ENCODE results near the gene MFGE8. TPM values are rescaled to one million over a fixed set of nuclear protein-coding genes. Genes with fewer than 3 reads are reported as not detected.

MFGE8 gene
- total RNA-seq, 1 donor from 2014 or later: 2.4 TPM

DNA sequence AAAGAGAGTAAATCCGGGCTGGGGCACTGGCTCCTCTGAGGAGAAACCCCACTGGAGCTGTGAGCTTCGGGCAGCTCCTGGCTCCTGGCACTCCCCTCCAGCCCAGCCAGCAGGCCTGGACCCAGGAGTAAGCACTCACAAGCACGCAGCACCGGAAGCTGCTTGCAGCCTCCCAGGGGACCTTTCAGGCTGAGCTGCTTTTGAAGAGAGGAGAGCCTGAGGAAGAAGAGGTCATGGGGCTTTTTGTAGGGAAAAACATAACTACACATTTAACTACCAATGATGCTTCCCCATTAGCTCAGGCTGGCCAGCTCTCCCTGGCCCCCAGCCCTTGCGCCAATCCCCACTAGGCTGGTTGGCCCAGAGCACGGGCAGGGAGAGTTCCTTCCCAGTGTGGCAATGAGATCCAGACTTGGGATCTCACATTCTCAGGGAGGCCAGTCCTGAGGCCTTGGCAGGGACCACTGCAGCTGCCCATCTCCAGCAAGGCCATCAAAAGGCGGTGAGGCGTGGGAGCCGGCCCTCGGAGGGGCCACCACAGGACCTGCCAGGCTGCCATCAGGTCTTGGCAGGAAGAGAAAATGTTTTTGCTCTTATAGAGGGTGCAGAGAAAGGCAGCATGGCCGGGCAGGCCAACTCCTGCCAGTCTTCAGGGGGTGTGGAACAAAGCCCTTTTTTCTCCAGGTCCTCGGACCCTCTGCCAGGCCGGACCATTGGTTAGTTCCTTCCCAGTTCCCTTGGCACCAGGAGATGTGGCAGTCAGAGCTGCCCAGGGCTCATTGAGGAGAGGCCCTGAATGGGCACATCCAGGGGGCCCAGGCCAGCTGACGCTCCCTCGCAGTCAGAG is 41.5 kb upstream of the MFGE8 start:
- intact Hi-C loops (cut with micrococcal nuclease): no loop called here
- Mint-ChIP-seq H3K36me3 (ENCODE audit: low read depth) (no peaks in the 10 kb centered on the region), H3K9me3 (no peaks in the 10 kb centered on the region), H3K4me1 (no peaks in the 10 kb centered on the region), H3K27ac (no peak overlapping the region), H3K27me3 (peaks cover 2% of the 10 kb centered on the region), H3K4me3 (no peak overlapping the region)
- ChIA-PET CTCF (no interaction called here), POLR2A (no interaction called here)
- DNase-seq (no peak), ATAC-seq (ENCODE audit: low read depth) (no peak)
- TF ChIP-seq CTCF (IDR thresholded peaks at IDR 0.05): no peak

GRCh38 chr15:88950600-88951160 is 37.5 kb upstream of the MFGE8 start:
- peaks cover 2% of the 10 kb centered on the region for H3K27me3 Mint-ChIP-seq
- CTCF ChIA-PET: no interaction called here
- H3K4me3 Mint-ChIP-seq: no peak overlapping the region
- ATAC-seq (ENCODE audit: low read depth): no peak
- no peaks in the 10 kb centered on the region for H3K36me3 Mint-ChIP-seq (ENCODE audit: low read depth)
- DNase-seq: no peak
- H3K4me1 Mint-ChIP-seq: no peaks in the 10 kb centered on the region
- POLR2A ChIA-PET: no interaction called here
- intact Hi-C loops (cut with micrococcal nuclease): no loop called here
- no peaks in the 10 kb centered on the region for H3K9me3 Mint-ChIP-seq
- TF ChIP-seq CTCF (IDR thresholded peaks at IDR 0.05): no peak
- no peak overlapping the region for H3K27ac Mint-ChIP-seq

GRCh38 chr15:88949734-88950400 is 36.7 kb upstream of the MFGE8 start:
- ChIA-PET CTCF (no interaction called here), POLR2A (no interaction called here)
- TF ChIP-seq CTCF (IDR thresholded peaks at IDR 0.05): no peak
- Mint-ChIP-seq H3K9me3 (no peaks in the 10 kb centered on the region), H3K27ac (no peak overlapping the region), H3K4me1 (no peaks in the 10 kb centered on the region), H3K36me3 (ENCODE audit: low read depth) (no peaks in the 10 kb centered on the region), H3K27me3 (peaks cover 2% of the 10 kb centered on the region), H3K4me3 (no peak overlapping the region)
- ATAC-seq (ENCODE audit: low read depth): no peak
- intact Hi-C loops (cut with micrococcal nuclease): no loop called here
- DNase-seq: no peak

DNA sequence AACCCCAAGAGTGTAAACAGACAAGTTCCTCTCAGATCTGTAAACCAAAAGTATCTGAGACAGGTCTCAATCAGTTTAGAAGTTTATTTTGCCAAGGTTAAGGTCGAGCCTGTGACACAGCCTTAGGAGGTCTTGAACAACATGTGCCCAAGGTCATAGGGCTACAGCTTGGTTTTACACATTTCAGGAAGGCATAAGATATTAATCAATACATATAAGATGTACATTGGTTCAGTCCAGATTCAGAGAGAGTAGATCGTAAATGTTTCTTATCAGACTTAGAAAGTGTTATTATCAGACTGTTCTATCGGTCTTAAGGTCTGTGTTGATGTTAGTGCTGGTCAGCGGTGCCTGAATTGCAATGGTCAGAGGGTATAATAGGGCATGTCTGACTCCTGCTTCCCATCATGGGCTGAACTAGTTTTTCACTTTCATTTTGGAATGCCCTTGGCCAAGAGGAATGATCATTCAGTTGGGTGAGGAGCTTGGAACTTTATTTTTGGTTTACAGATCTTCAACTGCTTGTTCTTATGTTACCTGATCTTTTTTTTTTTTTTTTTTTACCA is 27.0 kb upstream of the MFGE8 start:
- Mint-ChIP-seq H3K4me3 (no peak overlapping the region), H3K9me3 (no peaks in the 10 kb centered on the region), H3K4me1 (no peaks in the 10 kb centered on the region), H3K36me3 (ENCODE audit: low read depth) (no peaks in the 10 kb centered on the region), H3K27ac (no peak overlapping the region), H3K27me3 (peaks cover 9% of the 10 kb centered on the region)
- DNase-seq: no peak
- POLR2A ChIA-PET: interaction anchor here (0.7 kb wide), 1 partner anchor 31 kb away, joined by 3 read pairs; no protein-coding TSS in a partner anchor
- intact Hi-C loops (cut with micrococcal nuclease): no loop called here
- no peak for TF ChIP-seq CTCF (IDR thresholded peaks at IDR 0.05)
- ATAC-seq (ENCODE audit: low read depth): no peak
- CTCF ChIA-PET: no interaction called here

GRCh38 chr15:88939486-88939806 is 26.3 kb upstream of the MFGE8 start:
- no peaks in the 10 kb centered on the region for H3K4me1 Mint-ChIP-seq
- H3K9me3 Mint-ChIP-seq: peaks cover 2% of the 10 kb centered on the region
- H3K27ac Mint-ChIP-seq: no peak overlapping the region
- DNase-seq (no peak), ATAC-seq (ENCODE audit: low read depth) (no peak)
- H3K27me3 Mint-ChIP-seq: peaks cover 12% of the 10 kb centered on the region
- no peak overlapping the region for H3K4me3 Mint-ChIP-seq
- H3K36me3 Mint-ChIP-seq (ENCODE audit: low read depth): no peaks in the 10 kb centered on the region
- no peak for TF ChIP-seq CTCF (IDR thresholded peaks at IDR 0.05)
- intact Hi-C loops (cut with micrococcal nuclease): no loop called here
- CTCF ChIA-PET: interaction anchor here (1.4 kb wide), 1 partner anchor 35 kb away, joined by 4 read pairs; no protein-coding TSS in a partner anchor
- POLR2A ChIA-PET: interaction anchor here (0.7 kb wide), 1 partner anchor 72 kb away, joined by 3 read pairs; no protein-coding TSS in a partner anchor

Data from activated B cell treated with CpG ODN at 0.5 μM for 24 hours (primary cell).